Stimulated activated CD8-positive, alpha-beta memory T cell treated with anti-CD3 and anti-CD28 coated beads, Interleukin-4, amount 100 ng/mL, for 1 hour (primary cell): ENCODE results near the gene ZDHHC8.

Experiments used
- DNase-seq, 2 donors: peaks; one replicate each; pipeline ENCODE4 v3.0.0-alpha.2; 2020; ENCODE audit warnings: low read depth in 2 of 2, low spot score in 1 of 2

Gene ZDHHC8

GRCh38 chr22:20192293-20192971 is 60.8 kb downstream of the ZDHHC8 start:
- DNase-seq = no peak

GRCh38 chr22:20192972-20193760 is 61.6 kb downstream of the ZDHHC8 start:
- DNase-seq = no peak

GRCh38 chr22:20193761-20194494 is 62.3 kb downstream of the ZDHHC8 start:
- no peak for DNase-seq

GRCh38 chr22:20194681-20195593 is 63.3 kb downstream of the ZDHHC8 start:
- DNase-seq = no peak

- DNase-seq = no peak
These were observed 64.7 kb downstream of the ZDHHC8 start for GRCh38 chr22:20196094-20196842.
